NK-92 (cell line): ENCODE data around the gene NFRKB.

Experiments used
- DNase-seq: peaks from one replicate; lab custom pipeline; 2025; ENCODE audit not compliant: unreplicated experiment; lab: John Stamatoyannopoulos, UW

The NFRKB gene

GRCh38 chr11:129895126-129896041 lies at the start of gene NFRKB:
Gene NFRKB, minus strand, starts transcription at chr11:129895578. Its CDS starts 2,729 bp downstream, at chr11:129892849.
- DNase-seq: no peak

- DNase-seq: no peak
These were observed 49.3 kb upstream of the NFRKB start for GRCh38 chr11:129944696-129945095.

- no peak for DNase-seq
These were observed 47.7 kb upstream of the NFRKB start for GRCh38 chr11:129943036-129943435.

GRCh38 chr11:129939510-129939909 lies 44.1 kb upstream of the NFRKB start:
- DNase-seq: no peak

- DNase-seq: no peak
These were observed 43.4 kb upstream of the NFRKB start for GRCh38 chr11:129938764-129939163.

- no peak for DNase-seq
These were observed 42.3 kb upstream of the NFRKB start for GRCh38 chr11:129937592-129938238.

- DNase-seq: no peak
These were observed 40.3 kb upstream of the NFRKB start for GRCh38 chr11:129935723-129936122.

GRCh38 chr11:129933891-129934290 lies 38.5 kb upstream of the NFRKB start:
- DNase-seq: no peak

- no peak for DNase-seq
These were observed 37.9 kb upstream of the NFRKB start for GRCh38 chr11:129933262-129933661.

GRCh38 chr11:129932381-129933067 lies 37.1 kb upstream of the NFRKB start:
- no peak for DNase-seq

- no peak for DNase-seq
These were observed 35.4 kb upstream of the NFRKB start for GRCh38 chr11:129930743-129931142.

GRCh38 chr11:129930296-129930695 lies 34.9 kb upstream of the NFRKB start:
- no peak for DNase-seq

GRCh38 chr11:129929721-129930120 lies 34.3 kb upstream of the NFRKB start:
- DNase-seq: no peak

GRCh38 chr11:129928923-129929692 lies 33.7 kb upstream of the NFRKB start:
- no peak for DNase-seq

GRCh38 chr11:129922674-129923073 lies 27.3 kb upstream of the NFRKB start:
- no peak for DNase-seq

- DNase-seq: no peak
These were observed 23.0 kb upstream of the NFRKB start for GRCh38 chr11:129918361-129918760.

GRCh38 chr11:129917231-129917630 lies 21.9 kb upstream of the NFRKB start:
- DNase-seq: no peak

- no peak for DNase-seq
These were observed 15.9 kb upstream of the NFRKB start for GRCh38 chr11:129911298-129911697.

GRCh38 chr11:129910360-129910759 lies 15.0 kb upstream of the NFRKB start:
- no peak for DNase-seq

GRCh38 chr11:129905402-129905801 lies 10.0 kb upstream of the NFRKB start:
- DNase-seq: no peak

- no peak for DNase-seq
These were observed 684 bp upstream of the NFRKB start for GRCh38 chr11:129896062-129896461.
